Measurements from ENCODE around the gene ZDHHC14. TPM values are rescaled to one million over a fixed set of nuclear protein-coding genes. Genes with fewer than 3 reads are reported as not detected.

Gene ZDHHC14
- total RNA-seq, 1 donor from 2014 or later, result 1.8 TPM

GRCh38 chr6:157657754-157658153 lies 276.8 kb downstream of the ZDHHC14 start:
- FAIRE-seq (no peak), DNase-seq (ENCODE audit: low read depth) (no peak)
- Histone ChIP-seq H3K4me3 (ENCODE audit: low read depth, low read length) (no peak overlapping the region), H3K27me3 (ENCODE audit: control insufficient read depth, insufficient read depth, low read length) (no peaks in the 10 kb centered on the region), H3K36me3 (ENCODE audit: control insufficient read depth, insufficient read depth, low read length) (no peaks in the 10 kb centered on the region)
- TF ChIP-seq CTCF (IDR thresholded peaks at IDR 0.05; ENCODE audit: insufficient read depth, low read length, severe bottlenecking), result no peak

GRCh38 chr6:157658301-157658700 lies 277.3 kb downstream of the ZDHHC14 start:
- DNase-seq (ENCODE audit: low read depth) (no peak), FAIRE-seq (no peak)
- Histone ChIP-seq H3K4me3 (ENCODE audit: low read depth, low read length) (no peak overlapping the region), H3K27me3 (ENCODE audit: control insufficient read depth, insufficient read depth, low read length) (no peaks in the 10 kb centered on the region), H3K36me3 (ENCODE audit: control insufficient read depth, insufficient read depth, low read length) (no peaks in the 10 kb centered on the region)
- no peak for TF ChIP-seq CTCF (IDR thresholded peaks at IDR 0.05; ENCODE audit: insufficient read depth, low read length, severe bottlenecking)

- DNase-seq (ENCODE audit: low read depth), result no peak
- Histone ChIP-seq H3K4me3 (ENCODE audit: low read depth, low read length) (no peak overlapping the region), H3K36me3 (ENCODE audit: control insufficient read depth, insufficient read depth, low read length) (no peaks in the 10 kb centered on the region), H3K27me3 (ENCODE audit: control insufficient read depth, insufficient read depth, low read length) (no peaks in the 10 kb centered on the region)
- TF ChIP-seq CTCF (IDR thresholded peaks at IDR 0.05; ENCODE audit: insufficient read depth, low read length, severe bottlenecking), result no peak
- no peak for FAIRE-seq
These were observed 278.7 kb downstream of the ZDHHC14 start for GRCh38 chr6:157659536-157660271.

- FAIRE-seq, result no peak
- H3K4me3 ChIP-seq (ENCODE audit: low read depth, low read length), result no peak overlapping the region
- H3K27me3 ChIP-seq (ENCODE audit: control insufficient read depth, insufficient read depth, low read length), result no peaks in the 10 kb centered on the region
- H3K36me3 ChIP-seq (ENCODE audit: control insufficient read depth, insufficient read depth, low read length), result no peaks in the 10 kb centered on the region
- DNase-seq (ENCODE audit: low read depth), result no peak
- no peak for TF ChIP-seq CTCF (IDR thresholded peaks at IDR 0.05; ENCODE audit: insufficient read depth, low read length, severe bottlenecking)
These were observed 279.4 kb downstream of the ZDHHC14 start for GRCh38 chr6:157660414-157660813.

- no peaks in the 10 kb centered on the region for H3K36me3 ChIP-seq (ENCODE audit: control insufficient read depth, insufficient read depth, low read length)
- no peak for TF ChIP-seq CTCF (IDR thresholded peaks at IDR 0.05; ENCODE audit: insufficient read depth, low read length, severe bottlenecking)
- no peak for FAIRE-seq
- no peaks in the 10 kb centered on the region for H3K27me3 ChIP-seq (ENCODE audit: control insufficient read depth, insufficient read depth, low read length)
- DNase-seq (ENCODE audit: low read depth), result no peak
- H3K4me3 ChIP-seq (ENCODE audit: low read depth, low read length), result no peak overlapping the region
These were observed 280.7 kb downstream of the ZDHHC14 start for GRCh38 chr6:157661652-157662051.

- Histone ChIP-seq H3K27me3 (ENCODE audit: control insufficient read depth, insufficient read depth, low read length) (no peaks in the 10 kb centered on the region), H3K36me3 (ENCODE audit: control insufficient read depth, insufficient read depth, low read length) (no peaks in the 10 kb centered on the region), H3K4me3 (ENCODE audit: low read depth, low read length) (no peak overlapping the region)
- TF ChIP-seq CTCF (IDR thresholded peaks at IDR 0.05; ENCODE audit: insufficient read depth, low read length, severe bottlenecking), result no peak
- no peak for FAIRE-seq
- no peak for DNase-seq (ENCODE audit: low read depth)
These were observed 282.3 kb downstream of the ZDHHC14 start for GRCh38 chr6:157663261-157663660.

All from bronchial epithelial cell (primary cell).